HG02970 (cell line): ENCODE measurements around the gene ZKSCAN7.
"Not testable (repeated sequence)": the region's sequence is repeated elsewhere in the genome, so short reads cannot be mapped to it uniquely, and the experiment has no call there.

Experiments used
- ATAC-seq: cut with Tn5 transposase; IDR thresholded peaks from one replicate; pipeline ENCODE4 v1.9.1; 2021; ENCODE audit warnings: mild to moderate bottlenecking, moderate library complexity, moderate number of reproducible peaks; ENCODE audit not compliant: unreplicated experiment, low FRiP score

ZKSCAN7 gene

DNA sequence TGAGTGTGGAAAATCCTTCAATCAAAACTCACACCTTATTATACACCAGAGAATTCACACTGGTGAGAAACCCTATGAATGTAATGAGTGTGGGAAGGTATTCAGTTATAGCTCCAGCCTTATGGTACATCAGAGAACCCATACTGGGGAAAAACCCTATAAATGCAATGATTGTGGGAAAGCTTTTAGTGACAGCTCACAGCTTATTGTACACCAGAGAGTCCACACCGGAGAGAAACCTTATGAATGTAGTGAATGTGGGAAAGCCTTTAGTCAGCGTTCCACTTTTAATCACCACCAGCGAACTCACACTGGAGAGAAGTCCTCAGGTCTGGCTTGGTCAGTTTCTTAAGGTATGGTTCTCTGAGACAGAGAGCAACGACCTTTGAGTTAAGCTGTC is 16.0 kb downstream of the ZKSCAN7 start:
- ATAC-seq = no peak

DNA sequence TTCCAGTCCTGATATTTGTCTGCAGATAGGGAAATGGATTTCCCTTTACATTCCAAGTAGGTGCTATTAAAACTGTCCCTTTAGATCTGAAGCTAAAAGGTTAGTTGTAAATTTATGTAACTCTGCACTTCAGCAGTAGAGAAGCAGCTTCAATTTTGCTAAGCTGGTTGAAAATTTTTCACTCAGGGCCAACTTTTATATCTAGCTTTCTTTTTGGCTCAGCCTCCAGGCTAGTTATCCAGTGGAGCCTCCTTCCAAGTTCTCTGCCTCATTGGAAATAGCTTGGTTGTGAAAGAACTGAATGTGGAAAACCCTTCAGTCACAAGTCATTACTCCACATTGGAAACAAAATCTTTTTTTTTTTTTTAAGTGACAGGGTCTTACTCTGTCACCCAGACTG is 21.6 kb downstream of the ZKSCAN7 start:
- ATAC-seq = no peak

DNA sequence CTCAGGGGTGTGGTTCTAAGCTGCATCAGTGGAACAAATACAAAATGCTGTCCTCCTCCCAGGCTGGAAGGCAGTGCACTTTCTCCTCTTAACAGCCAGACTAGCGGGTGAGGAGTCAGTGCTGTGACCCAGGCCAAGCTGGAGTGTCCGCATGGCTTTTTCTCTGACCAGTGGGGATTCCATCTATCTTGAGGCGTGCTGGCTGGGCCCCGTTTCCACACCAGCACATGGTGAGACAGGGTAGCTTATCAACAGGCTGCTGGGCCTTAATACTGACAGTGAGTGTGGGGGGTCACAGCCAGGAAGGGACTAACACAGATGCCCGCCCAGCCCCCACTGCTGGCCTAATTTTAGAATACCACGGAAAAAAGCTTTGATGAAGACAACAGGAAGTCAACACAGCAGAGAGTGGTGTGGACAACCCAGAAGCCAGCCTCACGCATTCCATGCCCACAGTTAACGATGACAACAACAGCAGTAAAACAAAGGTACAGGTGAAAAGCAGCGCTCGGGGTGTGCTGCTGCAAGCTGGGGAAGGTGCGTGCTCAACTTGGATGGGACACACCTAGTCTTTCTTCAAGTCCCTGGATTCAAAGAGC is 22.5 kb downstream of the ZKSCAN7 start:
- not testable (repeated sequence) for ATAC-seq

DNA sequence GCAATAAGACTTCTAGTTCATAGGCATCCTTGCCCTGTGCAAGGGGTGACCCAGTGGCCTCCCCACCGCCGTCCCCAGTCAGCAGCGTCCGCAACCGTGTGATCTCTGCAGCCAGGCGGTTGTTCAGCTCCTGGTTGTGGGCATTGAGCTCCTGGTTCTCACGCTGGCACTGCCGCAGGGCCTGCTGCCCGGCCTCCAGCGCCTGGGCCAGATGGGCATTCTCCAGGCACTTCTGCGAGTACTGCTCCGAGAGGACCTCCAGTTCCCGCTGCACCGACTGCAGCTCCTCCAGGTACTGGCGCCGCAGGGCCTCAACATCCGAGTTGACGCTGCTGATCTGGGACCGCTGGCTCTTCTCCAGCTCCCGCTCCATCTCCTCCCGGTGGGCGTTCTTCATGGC is 23.3 kb downstream of the ZKSCAN7 start:
- ATAC-seq = not testable (repeated sequence)

DNA sequence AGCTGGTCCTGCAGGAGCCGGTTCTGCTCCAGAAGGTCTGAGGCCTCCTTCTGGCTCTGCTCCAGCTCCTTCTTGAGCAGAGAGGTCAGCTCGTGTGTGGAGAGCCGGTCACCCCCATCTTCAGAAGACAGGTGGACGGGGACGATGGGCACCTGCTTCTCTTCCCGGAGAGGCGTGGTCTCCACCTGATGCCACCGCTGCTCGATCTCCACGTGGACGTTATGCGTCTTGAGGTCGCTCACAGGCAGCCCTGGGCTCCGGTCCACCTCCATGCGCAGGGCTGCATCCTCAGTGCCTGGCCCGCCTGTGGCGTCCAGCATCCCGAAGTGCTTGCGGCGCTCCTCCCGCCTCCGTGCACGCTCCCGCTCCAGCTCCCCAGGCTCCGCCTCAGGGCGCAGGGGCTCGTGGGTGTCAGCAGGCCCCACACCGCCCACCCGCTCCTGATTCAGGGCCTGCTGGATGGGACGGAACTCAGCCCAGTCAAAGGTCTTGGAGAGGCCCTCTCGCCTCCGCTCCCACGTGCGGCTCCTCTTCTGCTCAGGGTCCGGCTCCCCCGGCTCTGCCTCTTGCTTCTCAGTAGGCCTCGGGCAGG is 24.0 kb downstream of the ZKSCAN7 start:
- ATAC-seq = not testable (repeated sequence)

DNA sequence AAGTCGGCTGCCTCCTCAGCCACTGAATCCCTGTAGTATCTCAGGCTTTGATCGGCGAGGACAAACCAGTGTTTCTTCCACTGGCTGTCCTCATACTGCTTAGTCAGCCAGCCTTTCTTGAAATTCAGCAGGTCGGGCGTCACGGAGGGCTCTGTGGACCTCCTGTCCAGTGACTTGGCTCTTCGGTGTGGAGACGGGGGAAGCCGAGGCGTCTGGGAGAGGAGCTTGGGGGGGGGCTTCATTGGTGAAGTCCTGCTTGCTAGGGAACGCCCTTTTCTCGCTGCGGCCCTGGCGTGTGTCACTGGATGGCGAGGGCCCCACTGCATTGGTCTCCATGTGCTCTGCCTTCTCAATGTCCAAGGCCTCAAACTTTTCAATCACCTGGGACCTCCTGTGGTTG is 24.8 kb downstream of the ZKSCAN7 start:
- not testable (repeated sequence) for ATAC-seq

DNA sequence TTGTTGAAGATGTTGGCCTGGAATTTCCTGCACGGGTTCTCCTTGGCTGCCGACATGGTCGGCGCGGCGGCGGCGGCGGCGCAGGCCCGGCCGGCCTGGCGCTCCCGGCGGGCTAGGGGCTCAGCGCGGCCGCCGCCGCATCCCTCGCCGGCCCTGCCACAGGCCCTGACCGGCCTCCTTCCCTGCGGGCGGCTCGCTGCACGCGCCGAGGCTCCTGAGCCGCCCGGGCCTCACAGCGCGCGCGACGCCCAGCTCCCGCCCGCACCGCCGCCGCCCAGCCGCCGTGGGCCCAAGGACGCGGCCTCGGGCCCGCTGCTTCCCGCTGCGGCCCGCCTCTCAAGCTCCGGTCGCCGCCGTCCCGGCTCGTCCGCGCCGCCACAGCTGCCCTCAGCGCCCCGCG is 26.0 kb downstream of the ZKSCAN7 start:
- ATAC-seq = not testable (repeated sequence)

DNA sequence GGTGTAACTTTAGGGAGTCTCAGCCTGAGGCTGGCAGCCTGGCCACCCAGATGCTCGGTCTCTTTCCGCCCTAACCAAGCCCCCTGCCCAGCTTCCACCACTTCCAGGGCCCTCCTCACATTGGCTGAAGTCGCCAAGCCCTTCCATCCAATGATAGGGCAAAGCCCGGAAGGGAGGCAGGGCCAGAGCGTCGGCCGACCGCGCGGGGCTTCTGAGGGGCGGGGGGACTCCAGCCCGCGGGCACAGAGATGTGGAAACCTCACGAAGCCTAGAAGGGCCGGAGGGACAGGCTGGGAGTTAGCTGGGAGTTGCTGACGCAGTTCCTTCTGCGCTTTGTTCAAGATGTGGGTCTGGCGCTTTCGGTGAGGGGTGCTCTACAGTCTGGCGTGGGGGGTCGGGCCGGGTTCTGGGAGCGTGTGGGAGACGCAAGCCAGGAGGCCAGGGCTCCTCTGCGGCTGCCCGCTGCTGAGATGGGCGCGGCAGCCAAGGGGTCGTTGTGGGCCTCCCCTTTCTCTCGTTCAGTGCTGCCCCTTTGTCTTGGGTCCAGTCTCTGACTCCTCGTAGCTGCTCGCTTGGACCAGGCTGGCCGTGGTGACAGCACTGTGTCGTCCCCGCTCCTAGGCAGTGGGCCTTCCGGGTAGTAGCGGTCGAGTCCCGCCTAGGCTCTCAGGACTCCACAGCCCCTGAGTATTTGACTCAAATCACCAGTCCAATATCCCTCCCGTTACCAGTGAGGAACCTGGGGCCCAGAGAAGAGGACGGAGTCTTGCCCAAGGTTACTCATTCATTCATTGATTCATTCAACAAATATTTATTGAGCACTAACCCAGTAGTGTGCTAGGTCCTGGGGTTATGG is 29.9 kb downstream of the ZKSCAN7 start, which contains the start of gene ZNF660:
ZNF660 (plus strand) TSS at position 319 of the 856 bp plus-strand sequence. CDS start 9,230 bp downstream, outside the sequence.
- no peak for ATAC-seq

DNA sequence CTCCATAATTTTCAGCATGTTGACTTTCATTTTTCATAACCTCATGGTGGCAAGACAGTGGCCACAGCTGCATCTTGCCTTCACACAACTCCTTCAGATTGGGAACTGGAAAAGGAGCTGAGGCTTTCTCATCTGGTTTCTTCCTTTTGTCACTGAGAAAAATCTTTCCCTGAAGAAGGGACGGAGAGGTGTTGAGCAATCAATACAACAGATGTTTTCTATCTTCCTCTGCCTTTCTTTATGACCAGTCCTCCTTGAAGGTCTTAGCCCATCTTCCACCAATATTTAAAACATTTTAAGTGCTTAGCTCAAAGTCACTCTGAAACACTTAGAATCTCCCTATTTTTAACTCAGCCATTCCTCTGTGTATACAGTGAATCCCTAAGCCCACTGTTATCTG is 41.6 kb downstream of the ZKSCAN7 start:
- no peak for ATAC-seq

DNA sequence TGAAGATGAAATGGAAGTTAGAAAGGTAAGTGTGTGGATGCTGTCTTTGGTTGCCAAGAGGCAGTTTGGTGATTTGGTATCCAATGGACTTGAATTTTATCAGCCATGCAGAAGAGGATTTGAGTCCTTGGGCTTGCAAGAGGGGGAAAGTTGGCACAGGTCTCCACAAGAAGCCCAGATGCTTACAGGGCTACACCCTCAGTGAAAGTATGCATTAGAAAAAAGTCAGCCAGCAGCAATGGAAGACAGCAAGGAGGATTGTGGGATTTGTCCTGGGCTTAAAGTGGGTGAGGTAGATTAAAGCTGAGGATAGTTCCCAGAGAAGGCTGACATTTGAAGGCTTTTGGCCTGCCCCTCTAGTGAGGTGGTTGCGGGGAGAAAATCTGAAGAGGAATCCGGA is 46.8 kb downstream of the ZKSCAN7 start:
- ATAC-seq = no peak

DNA sequence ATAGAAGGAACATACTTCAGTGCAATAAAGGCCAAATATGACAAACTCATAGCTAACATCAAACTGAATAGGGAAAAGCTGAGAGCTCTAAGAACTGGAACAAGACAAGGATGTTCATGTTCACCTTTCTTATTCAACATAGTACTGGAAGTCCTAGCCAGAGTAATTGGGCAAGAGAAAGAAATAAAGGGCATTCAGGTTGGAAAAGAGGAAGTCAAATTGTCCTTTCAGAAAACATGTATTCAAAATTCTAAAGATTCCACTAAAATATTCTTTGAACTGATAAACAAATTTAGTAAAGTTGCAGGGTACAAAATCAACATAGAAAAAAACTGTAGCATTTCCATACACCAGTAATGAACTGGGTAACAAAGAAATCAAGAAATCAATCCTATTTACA is 57.7 kb downstream of the ZKSCAN7 start:
- no peak for ATAC-seq
